Osteoblast (primary cell): ENCODE results near the gene CCDC3. TPM values are rescaled to one million over a fixed set of nuclear protein-coding genes. Genes with fewer than 3 reads are reported as not detected.

Experiments used
- DNase-seq: peaks from one replicate; pipeline ENCODE4 v3.0.0; 2011; ENCODE audit warnings: low spot score, mixed read lengths; ENCODE audit not compliant: insufficient read length; ENCODE audit errors: missing footprints
- H2AFZ ChIP-seq: 2 replicates; pipeline ENCODE4 v1.6.0; 2011; ENCODE audit warnings: mild to moderate bottlenecking, low read length
- H3K27ac ChIP-seq: 2 replicates; pipeline ENCODE4 v1.5.1; 2011; ENCODE audit warnings: mild to moderate bottlenecking, low read depth, low read length, moderate library complexity
- H3K27me3 ChIP-seq: 2 replicates; pipeline ENCODE4 v1.6.0; 2012; ENCODE audit warnings: mild to moderate bottlenecking, control low read depth, inconsistent platforms, low read length, moderate library complexity; ENCODE audit not compliant: insufficient read depth
- H3K36me3 ChIP-seq: 2 replicates; pipeline ENCODE4 v1.5.1; 2011; ENCODE audit warnings: mild to moderate bottlenecking, low read length, control low read depth, moderate library complexity; ENCODE audit not compliant: insufficient read depth
- H3K4me1 ChIP-seq: 2 replicates; pipeline ENCODE4 v1.5.1; 2011; ENCODE audit warnings: mild to moderate bottlenecking, low read length, control low read depth, moderate library complexity; ENCODE audit not compliant: insufficient read depth
- H3K4me2 ChIP-seq: 2 replicates; pipeline ENCODE4 v1.6.0; 2011; ENCODE audit warnings: mild to moderate bottlenecking, low read length; ENCODE audit not compliant: insufficient read depth
- H3K4me3 ChIP-seq: fragments of 200-600 bp; sonication (generic); 3 replicates; pipeline ENCODE4 v1.5.1; 2012; ENCODE audit warnings: mild to moderate bottlenecking, low read length, inconsistent platforms; ENCODE audit not compliant: insufficient read depth
- H3K79me2 ChIP-seq: 2 replicates; pipeline ENCODE4 v1.6.0; 2012; ENCODE audit warnings: mild to moderate bottlenecking, low read length, control low read depth, inconsistent platforms; ENCODE audit not compliant: insufficient read depth
- H3K9me3 ChIP-seq: 2 replicates; pipeline ENCODE4 v1.5.1; 2011; ENCODE audit warnings: low read depth, low read length, control low read depth
- H4K20me1 ChIP-seq: 2 replicates; pipeline ENCODE4 v1.6.0; 2012; ENCODE audit warnings: mild to moderate bottlenecking, low read length, control low read depth; ENCODE audit not compliant: insufficient read depth
- total RNA-seq: library from RNA; depleted of rRNA; stranded (reverse); fragments of >200 nt; gene quantifications from 2 replicates; pipeline ENCODE4 v1.2.3, GENCODE V29; 2012
- TF ChIP-seq, protein P1 (sequence below): IDR thresholded peaks from 2 replicates; pipeline ENCODE4 v1.5.1; 2011; ENCODE audit warnings: mild to moderate bottlenecking, low read depth, low read length, moderate library complexity; ENCODE audit errors: extremely low read depth

CCDC3 gene
- total RNA-seq, 1 donor = 0.72 TPM

DNA sequence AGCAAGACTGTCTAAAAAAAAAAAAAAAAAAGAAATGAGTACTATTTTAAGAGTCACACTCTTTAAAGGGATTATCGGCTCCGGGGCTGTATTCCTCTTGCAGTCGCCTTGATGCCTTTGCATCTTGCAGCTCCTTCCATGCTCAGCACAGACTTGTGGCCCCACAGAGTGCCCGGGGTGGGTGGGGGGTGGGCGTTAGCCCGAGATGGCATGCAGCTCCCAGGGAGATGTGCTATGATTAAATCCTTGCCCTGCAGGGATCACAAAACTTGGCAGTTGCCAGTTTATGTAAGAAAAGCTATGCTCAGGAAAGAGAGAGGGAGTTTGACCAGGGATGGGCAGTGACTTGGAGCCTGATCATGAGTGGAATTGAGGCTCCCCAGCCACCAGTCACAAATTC, 81.9 kb downstream of the CCDC3 start:
- Histone ChIP-seq H3K4me3 (no peak overlapping the region), H3K36me3 (no peaks in the 10 kb centered on the region), H3K27me3 (peaks cover 8% of the 10 kb centered on the region), H3K4me2 (no peak overlapping the region), H3K79me2 (no peaks in the 10 kb centered on the region), H3K9me3 (no peaks in the 10 kb centered on the region), H3K27ac (no peak overlapping the region), H3K4me1 (no peaks in the 10 kb centered on the region), H2AFZ (no peak overlapping the region), H4K20me1 (no peaks in the 10 kb centered on the region)
- DNase-seq = no peak
- TF ChIP-seq, protein P1, sequence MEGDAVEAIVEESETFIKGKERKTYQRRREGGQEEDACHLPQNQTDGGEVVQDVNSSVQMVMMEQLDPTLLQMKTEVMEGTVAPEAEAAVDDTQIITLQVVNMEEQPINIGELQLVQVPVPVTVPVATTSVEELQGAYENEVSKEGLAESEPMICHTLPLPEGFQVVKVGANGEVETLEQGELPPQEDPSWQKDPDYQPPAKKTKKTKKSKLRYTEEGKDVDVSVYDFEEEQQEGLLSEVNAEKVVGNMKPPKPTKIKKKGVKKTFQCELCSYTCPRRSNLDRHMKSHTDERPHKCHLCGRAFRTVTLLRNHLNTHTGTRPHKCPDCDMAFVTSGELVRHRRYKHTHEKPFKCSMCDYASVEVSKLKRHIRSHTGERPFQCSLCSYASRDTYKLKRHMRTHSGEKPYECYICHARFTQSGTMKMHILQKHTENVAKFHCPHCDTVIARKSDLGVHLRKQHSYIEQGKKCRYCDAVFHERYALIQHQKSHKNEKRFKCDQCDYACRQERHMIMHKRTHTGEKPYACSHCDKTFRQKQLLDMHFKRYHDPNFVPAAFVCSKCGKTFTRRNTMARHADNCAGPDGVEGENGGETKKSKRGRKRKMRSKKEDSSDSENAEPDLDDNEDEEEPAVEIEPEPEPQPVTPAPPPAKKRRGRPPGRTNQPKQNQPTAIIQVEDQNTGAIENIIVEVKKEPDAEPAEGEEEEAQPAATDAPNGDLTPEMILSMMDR = no peak

DNA sequence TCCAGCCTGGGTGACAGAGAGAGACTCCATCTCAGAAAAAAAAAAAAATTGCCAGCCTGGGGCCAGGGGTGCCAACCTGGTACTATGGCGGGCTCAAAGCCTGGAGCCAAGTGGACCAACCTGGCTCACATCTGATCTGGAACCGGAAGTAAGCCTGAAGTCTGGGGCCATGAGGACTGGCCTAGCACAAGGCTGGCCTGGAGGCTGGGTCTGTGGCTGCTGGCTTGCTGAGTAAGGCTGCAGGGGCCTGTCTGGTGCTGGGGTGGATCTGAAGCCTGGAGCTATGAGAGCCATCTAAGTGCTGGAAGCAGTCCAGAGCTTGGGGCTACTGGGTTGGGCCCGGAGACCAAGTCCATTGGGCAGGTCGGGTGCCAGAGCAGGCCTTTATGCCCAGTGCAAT, 84.9 kb downstream of the CCDC3 start:
- no peaks in the 10 kb centered on the region for H4K20me1 ChIP-seq
- no peak overlapping the region for H3K4me2 ChIP-seq
- H3K9me3 ChIP-seq = peaks cover 2% of the 10 kb centered on the region
- no peaks in the 10 kb centered on the region for H3K4me1 ChIP-seq
- no peak overlapping the region for H3K27ac ChIP-seq
- H3K27me3 ChIP-seq = no peaks in the 10 kb centered on the region
- no peaks in the 10 kb centered on the region for H3K36me3 ChIP-seq
- DNase-seq = no peak
- H3K79me2 ChIP-seq = no peaks in the 10 kb centered on the region
- H3K4me3 ChIP-seq = no peak overlapping the region
- H2AFZ ChIP-seq = no peak overlapping the region
- TF ChIP-seq, protein P1 = no peak

DNA sequence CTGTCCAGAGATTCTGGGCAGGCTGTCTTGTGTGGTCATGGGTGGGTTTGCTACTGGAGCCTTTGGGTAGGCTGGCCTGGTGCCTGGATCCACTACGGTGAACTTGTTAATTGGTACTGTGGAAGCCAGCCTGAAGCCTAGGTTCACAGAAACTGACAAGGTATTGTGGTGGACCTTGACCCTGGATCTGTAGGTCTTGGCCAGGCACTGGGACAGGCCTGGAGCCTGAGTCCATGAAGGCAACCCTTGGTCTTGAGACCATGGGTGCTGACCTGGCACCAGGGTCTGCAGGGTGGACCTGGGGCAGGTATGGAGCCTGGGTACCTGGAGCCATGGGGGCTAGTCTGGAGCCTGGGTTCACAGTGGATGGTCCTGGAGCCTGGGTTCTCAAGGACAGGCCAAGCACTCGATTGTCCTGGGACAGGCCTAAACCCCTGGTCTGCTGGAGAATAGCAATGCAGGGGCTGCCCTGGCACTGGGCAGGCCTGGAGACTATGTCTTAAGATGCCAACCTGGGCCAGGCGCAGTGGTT, 85.8 kb downstream of the CCDC3 start:
- no peaks in the 10 kb centered on the region for H3K27me3 ChIP-seq
- TF ChIP-seq, protein P1 = no peak
- no peaks in the 10 kb centered on the region for H4K20me1 ChIP-seq
- H3K9me3 ChIP-seq = peaks cover 2% of the 10 kb centered on the region
- no peak for DNase-seq
- no peak overlapping the region for H2AFZ ChIP-seq
- H3K79me2 ChIP-seq = no peaks in the 10 kb centered on the region
- H3K4me2 ChIP-seq = no peak overlapping the region
- H3K4me3 ChIP-seq = no peak overlapping the region
- H3K36me3 ChIP-seq = no peaks in the 10 kb centered on the region
- no peaks in the 10 kb centered on the region for H3K4me1 ChIP-seq
- H3K27ac ChIP-seq = no peak overlapping the region

DNA sequence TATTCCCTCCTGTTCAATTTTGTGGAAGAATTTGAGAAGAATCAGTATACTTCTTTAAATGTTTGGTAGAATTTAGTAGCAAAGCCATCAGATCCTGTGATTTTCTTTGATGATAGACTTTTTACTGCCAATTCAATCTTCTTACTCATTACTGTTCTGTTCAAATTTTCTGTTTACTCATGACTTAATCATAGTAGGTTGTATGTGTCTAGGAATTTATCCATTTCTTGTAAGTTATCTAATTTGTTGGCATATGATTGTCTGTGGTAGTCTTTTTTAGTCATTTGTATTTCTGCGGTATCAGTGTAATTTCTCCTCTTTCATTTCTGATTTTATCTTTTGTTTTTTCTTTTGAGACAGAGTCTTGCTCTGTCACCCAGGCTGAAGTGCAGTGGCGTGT, 87.4 kb downstream of the CCDC3 start:
- Histone ChIP-seq H4K20me1 (no peaks in the 10 kb centered on the region), H3K4me1 (no peaks in the 10 kb centered on the region), H2AFZ (no peak overlapping the region), H3K36me3 (no peaks in the 10 kb centered on the region), H3K4me2 (no peak overlapping the region), H3K79me2 (no peaks in the 10 kb centered on the region), H3K27ac (no peak overlapping the region), H3K27me3 (peaks cover 7% of the 10 kb centered on the region), H3K9me3 (peaks cover 2% of the 10 kb centered on the region), H3K4me3 (no peak overlapping the region)
- TF ChIP-seq, protein P1 = no peak
- DNase-seq = no peak
